Stimulated activated CD8-positive, alpha-beta memory T cell treated with anti-CD3 and anti-CD28 coated beads, Interleukin-4, amount 100 ng/mL, for 1 hour (primary cell): ENCODE data around the gene CSKMT.
"Not testable (repeated sequence)": the region's sequence is repeated elsewhere in the genome, so short reads cannot be mapped to it uniquely, and the experiment has no call there.

Experiments used
- DNase-seq, 2 donors: peaks; one replicate each; pipeline ENCODE4 v3.0.0-alpha.2; 2020; ENCODE audit warnings: low read depth in 2 of 2, low spot score in 1 of 2

CSKMT gene, protein sequence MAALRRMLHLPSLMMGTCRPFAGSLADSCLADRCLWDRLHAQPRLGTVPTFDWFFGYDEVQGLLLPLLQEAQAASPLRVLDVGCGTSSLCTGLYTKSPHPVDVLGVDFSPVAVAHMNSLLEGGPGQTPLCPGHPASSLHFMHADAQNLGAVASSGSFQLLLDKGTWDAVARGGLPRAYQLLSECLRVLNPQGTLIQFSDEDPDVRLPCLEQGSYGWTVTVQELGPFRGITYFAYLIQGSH

DNA sequence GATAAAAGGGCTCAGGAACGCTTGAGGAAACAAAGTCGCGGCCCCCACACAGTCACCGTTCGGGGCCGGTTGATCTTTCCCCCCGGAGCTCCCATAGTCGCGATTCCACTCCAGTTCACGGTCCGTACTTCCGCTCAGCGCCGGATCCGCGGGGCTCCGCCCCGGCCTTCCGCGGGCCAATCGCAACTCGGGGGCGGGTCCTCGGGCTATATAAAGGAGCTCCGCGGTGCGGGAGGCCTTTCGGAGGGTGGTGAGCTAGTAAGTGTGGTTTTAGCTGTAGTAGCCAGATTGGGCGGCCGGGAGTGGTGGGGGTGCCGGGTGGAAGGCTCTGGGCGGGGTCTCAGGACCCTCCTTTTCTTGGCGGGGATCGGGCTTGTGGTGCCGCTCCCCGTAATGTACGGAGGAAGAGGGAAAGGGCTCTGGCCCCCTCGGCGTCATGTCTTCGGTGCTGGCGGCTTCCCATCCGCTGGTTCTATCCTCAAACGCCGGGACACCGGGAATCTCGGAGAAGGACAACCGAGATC is at the start of gene CSKMT, which contains the start of gene C11orf98:
TSS of gene CSKMT (plus strand) at position 238 of the 524 bp plus-strand sequence. CDS start 568 bp downstream, outside the sequence.
TSS of gene C11orf98 (minus strand) at position 136 of the 524 bp plus-strand sequence. CDS start at position 95, 41 bp downstream.
- DNase-seq: peak; percentile 93 to 95

DNA sequence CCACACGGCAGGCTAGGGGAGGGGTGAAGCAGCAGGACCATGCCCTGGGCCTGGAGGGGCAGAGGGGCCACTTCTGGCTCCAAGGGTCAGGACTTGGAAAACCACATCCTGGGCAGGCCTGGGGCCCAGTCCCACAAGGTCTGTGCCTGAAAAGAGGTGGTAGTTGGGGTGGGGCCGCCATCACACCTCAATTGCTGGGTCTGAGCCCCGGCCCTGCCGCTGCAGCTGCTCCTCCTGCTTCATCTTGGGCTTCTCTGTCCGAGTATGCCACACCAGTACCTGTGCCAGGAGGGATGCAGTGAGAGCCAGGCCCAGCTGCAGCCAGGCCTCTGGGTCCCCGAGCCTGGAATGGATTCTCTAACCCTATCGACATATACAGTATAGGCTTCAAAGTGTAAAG is 49.6 kb upstream of the CSKMT start:
- DNase-seq: no peak

DNA sequence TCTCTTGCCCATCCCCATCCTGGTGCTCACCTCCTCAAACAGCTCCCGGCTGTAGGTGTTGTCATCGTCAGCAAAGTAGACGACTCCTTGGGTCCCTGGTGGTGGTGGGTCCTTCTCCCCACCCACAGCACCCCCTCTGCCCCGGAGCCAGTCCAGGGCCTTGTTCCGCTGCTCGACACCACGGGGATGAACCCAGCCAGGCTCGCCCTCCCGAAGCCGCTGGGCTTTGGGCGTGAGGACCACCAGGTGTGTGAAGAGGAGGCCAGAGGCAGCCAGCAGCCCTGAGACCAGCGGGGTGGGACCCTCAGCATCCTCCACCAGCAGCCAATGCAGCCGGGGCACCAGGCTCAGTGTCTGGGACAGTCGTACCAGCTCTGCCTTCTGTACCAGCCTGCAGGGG is 48.2 kb upstream of the CSKMT start:
- not testable (repeated sequence) for DNase-seq

DNA sequence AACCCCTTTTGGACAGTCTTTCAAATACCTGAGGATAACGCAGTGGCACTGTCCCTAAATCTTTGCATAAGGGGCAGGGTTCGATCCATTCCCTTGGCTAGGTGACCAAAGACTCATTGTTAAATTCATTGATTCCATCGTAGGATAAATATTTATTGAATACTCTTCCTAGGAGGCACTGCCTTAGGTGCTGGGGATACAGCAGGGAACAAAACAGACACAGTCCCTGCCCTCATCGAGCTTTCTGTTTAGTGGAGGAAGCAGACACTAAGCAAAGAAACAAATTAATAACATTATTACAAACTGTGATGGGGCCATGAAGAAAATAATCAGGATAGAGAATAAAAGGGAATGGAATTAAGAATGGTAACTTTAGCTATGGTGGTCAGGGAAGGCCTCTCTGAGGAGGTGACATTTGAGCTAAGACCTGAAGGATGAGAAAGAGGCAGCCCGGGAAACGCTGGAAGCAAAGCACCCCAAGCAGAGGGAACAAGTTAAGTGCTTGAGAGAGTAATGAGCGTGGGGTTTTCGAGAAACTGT is 44.0 kb upstream of the CSKMT start:
- no peak for DNase-seq

DNA sequence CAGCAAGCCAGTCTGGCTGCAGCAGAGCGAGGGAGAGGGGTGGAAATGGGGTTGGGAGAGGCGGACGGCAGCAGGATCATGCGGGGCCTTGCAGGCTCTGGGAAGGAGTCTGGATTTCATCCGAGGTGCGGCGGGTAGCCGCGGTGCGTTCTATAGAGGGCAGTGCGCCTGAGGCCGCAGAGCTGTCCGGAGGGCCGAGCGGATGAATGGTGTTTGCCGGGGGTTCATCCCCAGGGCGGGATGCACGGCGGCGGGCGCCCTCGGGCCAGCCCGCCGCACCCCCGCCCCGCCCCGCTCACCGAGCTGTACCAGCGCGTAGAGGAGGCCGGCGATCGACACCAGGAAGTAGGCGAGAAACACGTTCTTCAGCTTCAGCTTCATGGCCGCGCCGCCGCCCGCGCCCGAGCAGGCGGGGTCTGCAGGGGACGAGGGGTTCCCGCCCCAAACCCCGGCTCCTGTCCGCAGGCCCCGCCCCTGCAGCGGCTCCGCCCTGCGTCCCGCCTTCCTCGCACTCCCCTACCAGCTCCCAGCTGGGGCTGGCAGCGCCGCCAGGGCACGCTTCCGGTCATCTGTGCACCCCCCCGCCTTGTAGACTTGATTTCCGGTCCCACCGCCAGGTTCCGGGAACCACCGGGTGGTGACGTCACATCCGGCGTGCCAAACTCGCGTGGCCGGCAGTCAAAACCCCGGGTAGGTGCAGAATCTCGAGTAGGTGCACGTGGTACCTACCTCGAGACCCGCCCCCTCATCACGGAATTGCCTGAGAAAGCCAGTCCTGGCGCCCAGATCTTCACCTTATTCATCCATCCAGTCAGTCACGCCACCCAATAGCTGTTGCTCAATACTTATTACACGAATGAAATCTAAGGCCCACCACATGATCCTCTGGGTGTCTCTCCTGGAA is 43.3 kb upstream of the CSKMT start, which contains the start of gene B3GAT3:
TSS of gene B3GAT3 (minus strand) at position 420 of the 904 bp plus-strand sequence. CDS start at position 381, 39 bp downstream.
- peak; percentile 94 to 95 for DNase-seq

DNA sequence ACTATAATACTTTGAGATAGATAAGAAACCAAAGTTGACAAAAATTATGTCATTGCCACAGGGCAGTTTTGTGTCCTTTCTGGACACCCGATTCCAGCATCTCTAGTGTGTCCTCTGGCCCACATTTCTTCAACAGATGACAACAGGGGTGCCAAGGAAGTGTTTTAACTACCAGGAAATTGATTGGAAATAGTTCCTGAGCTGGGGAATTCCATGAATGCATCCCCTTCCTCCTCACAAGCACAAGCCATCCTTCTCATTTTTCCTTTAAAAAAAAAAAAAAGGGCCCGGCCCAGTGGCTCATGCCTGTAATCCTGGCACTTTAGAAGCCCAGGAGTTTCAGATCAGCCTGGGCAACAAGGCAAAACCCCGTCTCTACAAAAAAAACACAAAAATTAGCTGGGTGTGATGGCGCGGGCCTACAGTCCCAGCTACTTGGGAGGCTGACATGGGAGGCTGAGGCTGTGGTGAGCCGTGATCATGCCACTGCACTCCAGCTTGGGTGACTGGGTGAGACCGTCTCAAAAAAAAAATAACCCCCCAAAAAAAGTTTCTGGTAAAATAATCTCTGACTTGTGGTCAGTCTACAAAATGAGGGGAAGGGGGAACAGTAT is 42.5 kb upstream of the CSKMT start:
- DNase-seq: no peak

DNA sequence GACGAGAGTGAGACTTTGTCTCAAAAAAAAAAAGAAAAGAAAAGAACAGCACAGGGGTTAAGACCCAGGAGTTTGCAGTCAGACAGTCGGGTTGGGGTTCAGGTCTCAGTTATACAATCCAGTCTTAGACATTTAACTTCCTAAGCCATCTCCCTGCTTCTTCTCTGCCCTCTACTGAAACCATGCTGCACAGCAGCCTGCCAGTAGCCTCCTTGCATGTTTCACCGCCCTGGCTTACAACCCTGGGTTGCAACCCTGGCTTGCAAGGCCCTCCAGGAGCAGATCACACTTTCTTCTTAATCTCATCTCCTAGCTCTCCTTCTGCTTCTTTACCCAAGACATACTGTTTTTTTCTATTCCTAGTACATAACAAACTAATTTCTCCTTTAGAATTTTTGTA is 37.4 kb upstream of the CSKMT start:
- no peak for DNase-seq

DNA sequence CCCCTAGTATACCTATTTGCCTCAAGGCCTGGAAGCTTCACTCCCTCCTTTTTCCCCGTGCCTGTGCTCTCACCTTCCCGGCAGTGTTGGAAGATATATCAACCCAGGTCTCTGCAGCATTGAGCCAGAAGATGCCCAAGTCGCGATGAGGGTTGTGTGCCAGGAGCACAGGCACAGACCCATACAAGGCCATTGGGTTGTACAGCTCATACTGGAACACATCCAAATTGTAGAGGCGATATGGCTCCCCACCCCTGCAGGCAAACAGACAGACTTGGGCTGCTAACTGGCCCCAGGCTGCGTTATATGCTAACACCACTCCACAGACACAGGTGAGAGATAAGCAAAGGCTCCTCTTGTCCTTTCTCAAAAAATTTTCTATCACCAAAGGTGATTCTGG is 32.6 kb upstream of the CSKMT start:
- no peak for DNase-seq

DNA sequence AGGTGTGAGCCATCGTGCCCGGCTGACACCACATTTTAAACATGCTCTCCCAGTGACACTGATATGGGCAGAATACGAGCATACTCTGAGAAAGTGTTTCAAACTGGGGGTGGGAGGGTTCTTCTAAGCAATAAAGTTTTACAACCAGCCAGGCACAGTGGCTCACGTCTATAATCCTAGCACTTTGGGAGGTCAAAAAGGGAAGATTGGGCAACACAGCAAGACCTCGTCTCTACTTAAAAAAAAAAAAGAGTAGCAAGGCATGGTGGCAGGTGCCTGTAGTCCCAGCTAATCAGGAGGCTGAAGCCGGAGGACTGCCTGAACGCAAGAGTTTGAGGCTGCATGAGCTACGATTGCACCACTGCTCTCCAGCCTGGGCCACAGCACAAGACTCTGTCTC is 20.9 kb upstream of the CSKMT start:
- no peak for DNase-seq

DNA sequence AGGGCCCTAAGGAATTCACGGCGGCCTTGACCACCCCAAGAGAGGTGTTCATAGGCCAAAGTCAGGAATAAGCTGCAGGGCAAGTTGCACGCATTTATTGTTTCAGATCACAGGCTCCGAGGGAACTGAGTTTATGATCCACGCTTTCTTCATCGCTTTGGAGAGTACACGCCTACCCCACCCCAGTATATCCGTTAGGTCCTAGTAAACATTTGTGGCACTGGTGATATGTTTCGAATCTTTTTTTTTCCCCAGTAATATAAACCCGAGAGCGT is 19.5 kb upstream of the CSKMT start:
- DNase-seq: no peak

DNA sequence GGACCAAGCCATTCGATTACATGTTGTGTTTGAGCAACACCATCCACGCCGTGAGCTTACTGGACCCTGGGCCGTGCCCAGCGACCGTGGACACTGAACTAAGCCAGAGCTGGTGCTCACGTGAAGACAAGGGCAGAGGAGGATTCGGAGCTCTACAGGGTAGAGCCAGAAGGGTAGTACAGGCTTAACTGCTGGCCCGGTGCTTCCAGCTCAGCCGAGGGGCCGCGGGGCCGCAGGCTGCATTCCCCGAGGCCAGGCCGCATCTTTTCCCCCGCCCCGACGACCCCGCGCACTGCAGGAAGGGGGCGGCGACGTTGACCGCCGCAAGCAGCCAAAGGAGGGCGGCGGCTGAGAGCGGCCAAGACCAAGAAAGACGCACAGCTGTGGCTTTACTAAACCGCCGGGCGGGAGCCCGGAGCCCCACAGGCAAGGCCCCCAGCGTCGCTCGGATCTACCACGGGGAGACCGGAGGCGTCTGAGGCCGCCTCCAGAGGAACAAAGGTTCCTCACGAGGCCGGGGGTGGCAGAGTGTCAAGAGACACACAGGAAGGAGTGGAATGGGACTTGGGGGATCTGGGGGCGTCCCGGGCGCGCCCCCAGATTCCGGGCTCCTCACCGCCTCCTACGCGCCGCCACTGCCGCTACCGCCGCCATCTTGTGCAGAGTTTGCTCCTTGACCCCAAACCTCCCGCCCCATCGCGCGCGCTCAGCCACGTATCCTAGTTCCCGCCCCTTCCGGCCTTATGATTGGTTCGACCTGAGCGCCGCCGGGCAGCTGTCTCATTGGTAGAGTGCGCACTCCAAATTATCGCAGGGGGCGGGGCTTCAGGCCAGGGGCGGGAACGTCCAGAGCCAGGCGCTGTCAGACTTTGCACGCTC is 18.9 kb upstream of the CSKMT start, which contains the start of gene GANAB:
TSS of gene GANAB (minus strand) at position 668 of the 879 bp plus-strand sequence. CDS start at position 654, 14 bp downstream.
- peak; percentile 99 for DNase-seq

DNA sequence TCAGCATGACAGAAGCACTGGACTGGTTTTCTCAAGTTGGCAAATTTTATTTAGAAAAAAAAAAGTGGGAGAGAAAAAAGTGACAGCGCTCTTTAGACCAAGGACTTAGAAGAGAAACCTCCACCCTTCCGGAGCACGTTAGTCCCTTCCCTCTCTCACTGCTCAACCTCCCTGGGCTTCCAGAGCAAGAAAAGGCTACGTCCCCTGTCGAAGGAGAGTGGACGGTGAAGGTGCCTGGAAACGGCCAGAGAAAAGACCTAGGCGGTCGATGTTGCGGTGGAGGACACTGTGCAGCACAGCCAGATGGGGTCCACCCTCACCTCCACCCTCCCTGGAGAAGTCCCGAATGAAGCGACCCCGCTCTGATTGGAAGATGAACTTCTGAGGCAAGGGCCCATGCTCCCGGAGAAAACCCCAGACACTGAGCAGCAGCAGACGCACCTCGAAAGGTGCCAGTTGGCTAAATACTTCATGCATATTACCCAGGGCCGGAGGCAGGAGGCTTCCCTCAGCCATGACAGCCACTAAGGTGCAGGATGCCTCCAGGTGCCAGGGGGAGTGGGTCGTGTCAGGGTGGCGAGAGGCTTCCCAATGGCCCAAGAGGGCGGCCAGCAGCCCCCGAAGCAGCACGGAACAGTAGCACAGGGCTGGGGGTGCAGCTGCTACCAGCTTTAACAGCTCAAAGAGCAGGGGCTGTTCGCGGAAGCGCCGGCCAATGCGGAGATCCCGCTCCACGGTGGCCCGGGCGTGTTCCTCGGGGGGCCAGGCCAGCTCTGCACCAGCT is 18.1 kb upstream of the CSKMT start:
- DNase-seq: no peak

DNA sequence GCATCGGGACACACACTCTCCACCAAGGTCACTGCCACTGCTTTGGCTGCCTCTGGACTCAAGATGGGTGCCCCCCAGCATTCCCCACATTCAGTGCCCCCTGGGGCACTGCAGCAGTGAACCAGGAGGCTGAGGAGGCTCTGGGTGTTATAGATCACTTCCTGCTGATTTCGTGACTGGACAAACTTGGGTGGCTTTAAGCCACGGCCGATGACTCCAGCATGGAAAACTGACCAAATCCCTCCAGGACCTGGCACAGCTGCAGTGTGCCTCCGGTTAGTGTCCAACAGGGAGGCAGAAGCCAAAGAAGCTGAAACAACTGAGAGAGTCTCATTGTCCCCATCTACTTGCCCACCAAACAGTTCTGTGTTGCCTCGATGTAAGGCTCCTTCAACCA is 17.5 kb upstream of the CSKMT start:
- no peak for DNase-seq

DNA sequence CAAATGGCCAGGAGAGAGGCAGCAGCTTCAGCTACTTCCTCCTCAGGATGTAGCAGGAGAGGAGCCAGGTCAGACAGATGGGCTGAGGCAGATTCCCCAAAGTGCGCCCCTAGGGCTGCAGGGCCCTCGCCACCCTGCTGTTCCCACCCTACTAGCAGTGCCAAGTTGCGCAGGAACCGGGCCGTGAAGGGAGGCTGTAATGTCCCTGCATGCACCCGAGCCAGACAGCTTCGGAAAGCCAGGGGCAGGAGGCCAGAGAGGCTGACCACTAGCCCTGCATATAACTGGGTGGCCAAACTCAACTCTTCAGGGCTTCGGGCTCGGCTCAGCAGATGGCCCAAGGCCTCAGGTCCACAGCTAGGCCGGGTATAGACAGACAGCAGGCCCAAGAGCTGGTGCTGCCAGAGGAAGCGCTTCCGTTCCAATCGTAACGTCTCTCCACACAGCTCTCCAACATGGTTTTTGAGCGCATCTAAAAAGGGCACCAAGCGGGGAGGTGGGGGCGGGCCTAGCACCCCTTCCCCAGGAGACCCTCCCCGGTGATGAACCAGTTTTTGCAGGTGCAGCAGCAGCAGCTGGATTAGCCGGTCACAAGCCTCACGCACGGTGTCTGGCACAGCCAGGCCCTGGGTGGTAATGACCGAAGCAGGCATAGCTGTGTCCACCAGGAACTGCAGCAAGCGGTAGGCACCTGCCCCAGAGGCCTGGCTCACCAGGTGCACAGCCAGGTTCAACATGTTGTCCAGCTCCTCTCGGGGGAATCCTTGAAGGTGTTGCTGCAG is 16.7 kb upstream of the CSKMT start:
- DNase-seq: no peak

DNA sequence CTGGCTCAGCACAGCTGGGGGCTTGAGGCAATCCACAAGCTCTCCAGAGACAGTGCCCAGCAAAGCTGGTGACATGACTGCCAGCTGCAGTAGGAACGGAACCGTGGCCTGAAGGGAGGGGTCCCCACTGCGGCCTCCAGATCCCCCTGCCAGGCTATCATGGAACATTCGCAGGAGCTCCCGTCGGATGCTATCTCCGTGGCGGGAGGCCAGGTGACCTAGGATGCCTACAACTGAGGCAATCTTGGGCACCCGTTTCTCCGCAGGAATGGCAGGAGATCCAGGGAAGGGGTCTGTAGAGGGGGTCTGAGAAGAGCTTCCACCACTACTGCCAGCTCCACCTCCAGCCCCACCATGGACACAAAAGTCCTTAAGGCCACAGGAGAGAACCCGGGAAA is 16.1 kb upstream of the CSKMT start:
- DNase-seq: no peak

DNA sequence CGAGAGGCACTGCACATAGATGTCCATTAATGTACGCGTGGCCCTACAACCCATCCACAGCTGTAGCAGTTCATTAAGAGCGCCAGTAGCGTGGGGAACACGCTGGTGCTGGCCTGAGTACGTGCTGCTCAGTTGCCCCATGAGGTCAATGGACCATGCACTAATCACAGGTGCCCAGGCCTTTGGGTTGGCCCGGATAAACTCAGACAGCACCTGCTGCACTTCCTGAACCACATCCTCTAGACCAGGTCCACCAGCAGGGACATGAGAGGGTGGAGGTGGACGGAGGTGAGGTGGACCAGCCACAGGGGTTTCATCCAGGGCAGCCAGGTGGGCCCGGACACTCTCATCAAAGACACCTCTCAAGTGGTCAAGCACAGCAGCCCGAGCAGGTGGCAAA is 15.6 kb upstream of the CSKMT start:
- no peak for DNase-seq

DNA sequence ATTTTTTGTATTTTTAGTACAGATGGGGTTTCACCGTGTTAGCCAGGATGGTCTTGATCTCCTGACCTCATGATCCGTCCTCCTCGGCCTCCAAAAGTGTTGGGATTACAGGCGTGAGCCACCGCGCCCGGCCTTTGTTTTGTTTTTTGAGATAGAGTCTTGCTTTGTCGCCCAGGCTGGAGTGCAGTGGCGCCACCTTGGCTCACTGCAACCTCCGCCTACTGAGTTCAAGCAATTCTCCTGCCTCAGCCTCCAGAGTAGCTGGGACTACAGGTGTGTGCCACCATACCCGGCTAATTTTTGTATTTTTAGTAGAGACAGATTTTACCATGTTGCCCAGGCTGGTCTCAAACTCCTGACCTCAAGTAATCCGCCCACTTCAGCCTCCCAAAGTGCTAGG is 14.8 kb upstream of the CSKMT start:
- not testable (repeated sequence) for DNase-seq

DNA sequence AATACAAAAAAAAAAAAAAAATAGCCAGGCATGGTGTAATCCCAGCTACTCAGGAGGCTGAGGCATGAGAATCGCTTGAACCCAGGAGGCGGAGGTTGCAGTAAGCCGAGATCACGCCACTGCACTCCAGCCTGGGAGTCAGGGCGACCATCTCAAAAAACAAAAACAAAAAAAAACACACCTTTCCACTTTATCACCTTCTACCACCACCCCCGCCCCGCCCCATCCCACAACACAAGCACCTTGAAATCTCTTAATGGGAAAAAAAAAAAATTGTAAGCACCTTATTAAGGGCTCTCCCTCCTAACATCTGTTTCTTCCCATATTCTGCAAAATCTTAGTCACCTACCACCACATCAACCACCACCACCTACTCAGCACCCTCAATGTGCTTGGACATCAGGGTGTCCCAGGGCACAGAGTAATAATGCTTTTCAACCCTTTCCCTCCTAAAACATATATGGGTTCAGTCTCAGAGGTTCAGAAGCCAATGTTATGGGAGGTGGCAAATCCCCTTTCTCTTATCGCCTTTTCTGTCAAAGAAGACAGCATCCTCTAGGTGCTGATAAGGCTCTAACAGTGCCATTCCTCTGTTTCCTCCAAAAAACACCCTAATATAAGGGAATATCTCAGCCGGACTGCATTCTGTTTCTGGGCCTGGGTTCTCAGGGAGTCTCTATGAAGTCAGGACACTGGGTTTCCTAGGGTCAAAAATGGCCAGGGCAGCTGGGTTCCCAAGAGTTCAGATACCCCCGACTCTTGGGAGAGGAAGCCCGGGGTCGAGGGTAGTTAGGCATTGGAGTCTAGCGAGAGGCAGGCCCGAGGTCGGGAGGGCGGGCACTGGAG is 12.7 kb upstream of the CSKMT start:
- no peak for DNase-seq
